Type B pancreatic cell (in vitro differentiated cells): Measurements from ENCODE around the gene KRT9. TPM values are rescaled to one million over a fixed set of nuclear protein-coding genes. Genes with fewer than 3 reads are reported as not detected.

Source experiments
- DNase-seq: peaks from one replicate; pipeline ENCODE4 v3.0.0; 2021; ENCODE audit warnings: mixed read lengths; ENCODE audit not compliant: unreplicated experiment; ENCODE audit errors: extremely low spot score
- H3K27ac Mint-ChIP-seq: 2 replicates; pipeline ENCODE4 v1.8.0; 2021; ENCODE audit warnings: mild to moderate bottlenecking, mixed read lengths
- H3K27me3 Mint-ChIP-seq: 2 replicates; pipeline ENCODE4 v1.8.0; 2021; ENCODE audit warnings: mixed read lengths
- H3K36me3 Mint-ChIP-seq: 2 replicates; pipeline ENCODE4 v1.8.0; 2021; ENCODE audit warnings: mixed read lengths
- H3K4me1 Mint-ChIP-seq: one replicate; pipeline ENCODE4 v1.8.0; 2021; ENCODE audit warnings: mixed read lengths; ENCODE audit not compliant: unreplicated experiment
- H3K4me3 Mint-ChIP-seq: 2 replicates; pipeline ENCODE4 v1.8.0; 2021; ENCODE audit warnings: mild to moderate bottlenecking, mixed read lengths
- H3K9me3 Mint-ChIP-seq: 2 replicates; pipeline ENCODE4 v1.8.0; 2021; ENCODE audit warnings: mixed read lengths
- total RNA-seq: library from RNA; stranded (reverse); gene quantifications from 2 replicates; pipeline ENCODE4 v1.2.1, GENCODE V29; 2021; ENCODE audit warnings: low replicate concordance
- TF ChIP-seq, protein P1 (sequence below): fragments of 200-600 bp; sonication (generic); conservative IDR thresholded peaks from 2 replicates; pipeline ENCODE4 v1.5.0; 2021; ENCODE audit warnings: antibody characterized with exemption, mild to moderate bottlenecking

KRT9 gene
- total RNA-seq, 1 donor from 2014 or later, result 0.85 TPM

DNA sequence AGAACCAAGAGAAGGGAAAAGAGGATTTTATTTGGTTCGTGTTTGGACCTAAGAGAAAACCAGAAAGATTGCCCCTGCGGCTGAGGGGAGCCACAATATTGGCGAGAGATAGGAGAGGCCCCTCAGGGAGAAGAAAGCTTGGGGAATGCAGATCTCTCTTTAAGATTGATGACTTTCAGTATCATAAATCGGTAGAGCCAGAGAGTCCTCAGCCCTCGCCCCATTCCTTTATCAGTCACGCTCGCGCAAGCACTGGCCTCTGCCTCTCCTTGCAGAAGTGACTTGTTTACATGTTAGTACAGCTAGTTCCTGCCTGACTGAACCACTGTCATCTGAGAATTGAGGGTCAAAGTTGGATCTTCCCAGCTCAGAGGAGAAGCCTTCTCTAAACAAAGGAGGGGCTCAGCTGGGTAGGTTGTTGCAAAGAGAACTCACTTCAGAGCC, 22.2 kb downstream of the KRT9 start:
- TF ChIP-seq, protein P1, sequence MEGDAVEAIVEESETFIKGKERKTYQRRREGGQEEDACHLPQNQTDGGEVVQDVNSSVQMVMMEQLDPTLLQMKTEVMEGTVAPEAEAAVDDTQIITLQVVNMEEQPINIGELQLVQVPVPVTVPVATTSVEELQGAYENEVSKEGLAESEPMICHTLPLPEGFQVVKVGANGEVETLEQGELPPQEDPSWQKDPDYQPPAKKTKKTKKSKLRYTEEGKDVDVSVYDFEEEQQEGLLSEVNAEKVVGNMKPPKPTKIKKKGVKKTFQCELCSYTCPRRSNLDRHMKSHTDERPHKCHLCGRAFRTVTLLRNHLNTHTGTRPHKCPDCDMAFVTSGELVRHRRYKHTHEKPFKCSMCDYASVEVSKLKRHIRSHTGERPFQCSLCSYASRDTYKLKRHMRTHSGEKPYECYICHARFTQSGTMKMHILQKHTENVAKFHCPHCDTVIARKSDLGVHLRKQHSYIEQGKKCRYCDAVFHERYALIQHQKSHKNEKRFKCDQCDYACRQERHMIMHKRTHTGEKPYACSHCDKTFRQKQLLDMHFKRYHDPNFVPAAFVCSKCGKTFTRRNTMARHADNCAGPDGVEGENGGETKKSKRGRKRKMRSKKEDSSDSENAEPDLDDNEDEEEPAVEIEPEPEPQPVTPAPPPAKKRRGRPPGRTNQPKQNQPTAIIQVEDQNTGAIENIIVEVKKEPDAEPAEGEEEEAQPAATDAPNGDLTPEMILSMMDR, result no peak
- Mint-ChIP-seq H3K4me3 (peak overlapping the region; percentile 81), H3K36me3 (no peaks in the 10 kb centered on the region), H3K9me3 (peaks cover 5% of the 10 kb centered on the region), H3K4me1 (peaks cover 40% of the 10 kb centered on the region), H3K27me3 (no peaks in the 10 kb centered on the region), H3K27ac (peak overlapping the region; percentile 97)
- DNase-seq, result no peak

DNA sequence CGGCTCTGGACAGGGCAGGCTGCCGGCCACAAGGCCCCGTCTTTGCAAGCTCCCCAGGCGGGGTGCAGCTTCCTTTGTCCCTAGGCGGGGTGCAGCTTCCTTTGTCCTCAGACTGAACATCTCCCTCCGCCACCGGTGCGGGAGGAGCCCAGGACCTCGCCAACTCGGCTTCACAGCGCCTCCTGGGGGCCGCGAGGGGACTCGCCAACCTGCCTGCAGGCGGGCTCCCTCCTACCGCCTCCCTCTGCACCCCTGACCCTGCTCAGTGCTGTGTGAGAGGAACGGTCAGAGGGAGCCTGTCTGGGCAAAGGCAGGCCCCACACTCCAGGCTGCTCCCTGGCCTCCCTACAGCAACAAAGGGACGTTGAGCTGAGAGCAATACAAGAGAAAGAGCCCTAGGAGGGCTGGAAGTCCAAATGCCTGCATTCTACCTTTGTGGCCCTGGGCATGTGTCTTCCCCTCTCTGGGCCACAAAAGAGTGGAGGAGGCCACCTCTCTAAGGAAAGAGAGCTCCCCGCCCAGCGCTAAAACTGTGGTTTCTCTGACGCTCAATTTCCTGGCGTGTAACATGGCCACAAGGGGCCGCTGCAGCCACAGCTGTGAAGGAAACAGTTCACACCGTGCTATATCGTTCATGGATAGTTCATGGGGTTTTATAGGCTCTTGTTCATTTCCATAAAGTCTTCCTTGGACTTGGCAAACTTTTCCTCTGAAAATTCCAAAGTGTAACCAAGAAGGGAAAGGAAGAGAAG, 22.8 kb downstream of the KRT9 start:
- Mint-ChIP-seq H3K36me3 (no peaks in the 10 kb centered on the region), H3K27ac (peak overlapping the region; percentile 97), H3K27me3 (no peaks in the 10 kb centered on the region), H3K9me3 (peaks cover 5% of the 10 kb centered on the region), H3K4me1 (peaks cover 42% of the 10 kb centered on the region), H3K4me3 (peak overlapping the region; percentile 81)
- TF ChIP-seq, protein P1, result peak; percentile 93
- DNase-seq, result peak; percentile 91

DNA sequence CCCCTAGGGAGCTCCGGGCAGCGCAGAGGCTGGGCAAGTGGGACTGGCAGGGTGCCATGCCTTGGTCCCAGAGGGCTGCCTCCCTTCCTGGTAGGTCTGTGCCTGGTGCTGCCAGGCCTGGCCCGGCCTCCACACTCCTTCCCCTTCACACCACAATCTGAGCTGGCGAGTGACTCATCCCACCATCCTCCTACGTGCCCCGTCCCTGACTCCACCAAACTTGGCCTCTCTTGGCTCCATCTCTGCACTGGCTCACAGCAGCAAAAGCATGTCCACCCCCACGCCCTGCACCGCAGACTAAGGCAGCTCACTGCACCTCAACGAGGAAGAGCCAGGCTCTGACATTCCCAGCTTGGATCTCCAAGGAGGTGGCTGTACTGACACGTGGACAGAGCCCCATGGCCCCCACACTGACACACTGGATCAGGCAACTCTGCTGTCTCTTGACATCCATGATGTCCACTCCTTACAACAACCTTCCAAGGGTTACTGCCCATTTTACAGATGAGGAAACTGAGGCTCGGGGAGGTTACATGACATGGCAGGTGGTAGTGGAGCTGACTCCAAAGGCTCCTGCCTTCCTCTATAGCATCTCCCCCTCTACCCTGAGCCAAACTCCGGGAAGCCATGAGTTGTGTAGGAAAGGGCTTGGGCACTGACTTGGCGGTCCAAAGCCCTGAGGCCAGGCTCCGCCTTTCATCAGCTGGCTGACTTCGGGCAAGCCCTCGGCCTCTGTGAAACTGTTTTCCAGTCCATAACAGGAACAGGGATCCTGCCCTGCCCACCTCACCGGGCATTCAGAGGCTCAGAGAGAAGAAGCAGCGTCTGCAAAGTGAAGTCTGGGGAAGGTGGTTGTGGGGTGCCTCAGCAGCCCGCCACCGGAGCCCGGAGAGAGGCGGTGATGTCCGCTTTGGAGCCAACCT, 23.7 kb downstream of the KRT9 start:
- H3K27me3 Mint-ChIP-seq, result no peaks in the 10 kb centered on the region
- peak overlapping the region; percentile 67 for H3K4me3 Mint-ChIP-seq
- peaks cover 5% of the 10 kb centered on the region for H3K9me3 Mint-ChIP-seq
- H3K4me1 Mint-ChIP-seq, result peaks cover 42% of the 10 kb centered on the region
- peak overlapping the region; percentile 97 for H3K27ac Mint-ChIP-seq
- DNase-seq, result no peak
- TF ChIP-seq, protein P1, result no peak
- no peaks in the 10 kb centered on the region for H3K36me3 Mint-ChIP-seq

DNA sequence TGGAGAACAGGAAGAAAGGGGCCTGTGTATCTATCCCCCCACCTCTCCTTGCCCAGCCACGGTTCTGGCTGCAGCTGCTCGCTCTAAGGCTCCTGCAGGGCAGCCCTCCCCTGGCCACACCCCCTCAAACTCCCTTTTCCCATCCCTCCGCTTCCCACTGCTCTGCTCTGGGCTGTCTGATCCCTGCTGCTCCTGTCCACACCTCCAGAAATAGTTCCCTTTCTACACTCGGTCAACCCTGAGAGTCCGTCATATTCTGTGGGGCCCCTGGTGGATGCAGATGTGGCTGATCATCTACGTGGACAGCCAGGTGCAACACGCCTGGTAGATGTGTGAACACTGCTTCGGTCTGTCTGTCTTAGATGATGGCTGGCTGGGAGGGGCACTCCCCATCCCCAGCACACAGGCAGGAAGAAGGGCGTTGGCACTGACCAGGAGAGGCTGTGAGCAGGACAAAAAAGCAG, 24.4 kb downstream of the KRT9 start:
- TF ChIP-seq, protein P1, result no peak
- H3K4me1 Mint-ChIP-seq, result peaks cover 37% of the 10 kb centered on the region
- peaks cover 5% of the 10 kb centered on the region for H3K9me3 Mint-ChIP-seq
- H3K4me3 Mint-ChIP-seq, result peak overlapping the region; percentile 67
- H3K27me3 Mint-ChIP-seq, result no peaks in the 10 kb centered on the region
- peak overlapping the region; percentile 97 for H3K27ac Mint-ChIP-seq
- no peaks in the 10 kb centered on the region for H3K36me3 Mint-ChIP-seq
- DNase-seq, result no peak

DNA sequence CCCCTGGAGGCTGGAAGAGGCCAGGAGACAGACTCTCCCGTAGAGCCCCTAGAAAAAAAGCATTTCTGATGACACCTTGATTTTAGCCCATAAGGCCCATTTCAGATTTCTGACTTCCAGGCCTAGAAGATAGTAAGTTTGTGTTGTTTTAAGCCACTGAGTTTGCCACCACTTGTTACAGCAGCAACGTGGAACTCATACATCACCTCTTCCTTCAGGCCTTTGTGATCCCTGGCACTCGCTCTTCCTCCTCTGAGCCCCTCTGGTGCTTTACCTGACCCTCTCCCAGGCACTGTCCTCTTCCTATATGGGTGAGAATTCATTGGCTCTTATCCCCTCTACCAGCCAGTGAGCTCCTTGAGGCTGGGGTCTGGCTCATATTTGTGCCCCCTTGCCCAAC, 25.0 kb downstream of the KRT9 start:
- Mint-ChIP-seq H3K9me3 (peaks cover 5% of the 10 kb centered on the region), H3K4me1 (peaks cover 40% of the 10 kb centered on the region), H3K27ac (peak overlapping the region; percentile 97), H3K36me3 (no peaks in the 10 kb centered on the region), H3K4me3 (peak overlapping the region; percentile 67), H3K27me3 (no peaks in the 10 kb centered on the region)
- TF ChIP-seq, protein P1, result no peak
- DNase-seq, result no peak
